Spleen (tissue), 7 donors: ENCODE measurements around the gene TCF12.

Source experiments
- POLR2A ChIP-seq, 3 donors: fragments of 450-650 bp; IDR thresholded peaks; one replicate each; pipeline ENCODE4 v1.5.1; 2017; ENCODE audit warnings: antibody characterized with exemption in 3 of 3, mild to moderate bottlenecking in 1 of 3
- POLR2AphosphoS5 ChIP-seq, 3 donors: sonication (generic); formaldehyde crosslinking; IDR thresholded peaks; one replicate each; pipeline ENCODE4 v1.5.1; 2017; ENCODE audit warnings: antibody characterized with exemption in 3 of 3
- TF ChIP-seq, protein P1 (sequence below), 11 experiments: fragments of 200-600 bp in 7 of 11; fragments of 450-650 bp in 4 of 11; sonication (generic) in 4 of 11; IDR thresholded peaks in 8 of 11; conservative IDR thresholded peaks in 3 of 11; 1 replicate in 7 of 11; 2 replicates in 4 of 11; pipeline versions ENCODE4 v1.4.0 to v1.8.0; 2016 to 2021; ENCODE audit warnings: antibody characterized with exemption in 11 of 11, inconsistent platforms in 4 of 11, mild to moderate bottlenecking in 1 of 11
- donor health status: DM: no; HTN: no; CAD: no; lungs with moderate emphysema.
- donor health status: DM: no; HTN: no; CAD: no.
- donor health status: DM: no; HTN: no; CAD: no.

DNA sequence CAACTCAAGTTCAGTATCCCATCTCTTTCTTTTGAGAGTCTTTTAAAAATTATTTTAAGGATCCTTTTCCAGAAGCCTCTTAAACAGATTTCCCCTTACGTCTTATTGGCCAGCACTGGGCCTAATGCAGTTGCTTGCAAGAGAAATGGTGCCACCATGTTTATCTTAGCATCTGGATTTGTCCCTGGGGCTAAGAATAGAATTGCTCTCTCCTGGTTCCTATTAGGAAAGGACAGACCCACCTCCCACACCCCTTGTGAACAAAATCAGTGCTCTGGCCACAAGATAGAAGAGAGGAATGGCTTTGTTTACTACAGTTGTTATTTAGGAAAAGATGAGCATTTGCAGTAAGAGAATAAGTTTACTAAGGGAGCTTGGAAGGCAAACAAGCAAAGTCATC is 329.6 kb downstream of the TCF12 start:
- TF ChIP-seq, protein P1, sequence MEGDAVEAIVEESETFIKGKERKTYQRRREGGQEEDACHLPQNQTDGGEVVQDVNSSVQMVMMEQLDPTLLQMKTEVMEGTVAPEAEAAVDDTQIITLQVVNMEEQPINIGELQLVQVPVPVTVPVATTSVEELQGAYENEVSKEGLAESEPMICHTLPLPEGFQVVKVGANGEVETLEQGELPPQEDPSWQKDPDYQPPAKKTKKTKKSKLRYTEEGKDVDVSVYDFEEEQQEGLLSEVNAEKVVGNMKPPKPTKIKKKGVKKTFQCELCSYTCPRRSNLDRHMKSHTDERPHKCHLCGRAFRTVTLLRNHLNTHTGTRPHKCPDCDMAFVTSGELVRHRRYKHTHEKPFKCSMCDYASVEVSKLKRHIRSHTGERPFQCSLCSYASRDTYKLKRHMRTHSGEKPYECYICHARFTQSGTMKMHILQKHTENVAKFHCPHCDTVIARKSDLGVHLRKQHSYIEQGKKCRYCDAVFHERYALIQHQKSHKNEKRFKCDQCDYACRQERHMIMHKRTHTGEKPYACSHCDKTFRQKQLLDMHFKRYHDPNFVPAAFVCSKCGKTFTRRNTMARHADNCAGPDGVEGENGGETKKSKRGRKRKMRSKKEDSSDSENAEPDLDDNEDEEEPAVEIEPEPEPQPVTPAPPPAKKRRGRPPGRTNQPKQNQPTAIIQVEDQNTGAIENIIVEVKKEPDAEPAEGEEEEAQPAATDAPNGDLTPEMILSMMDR (IDR thresholded peaks at IDR 0.05 in 8 of 11, conservative IDR thresholded peaks at IDR 0.05 in 3 of 11) = no peak
- no peak for TF ChIP-seq POLR2AphosphoS5 (IDR thresholded peaks at IDR 0.05)
- TF ChIP-seq POLR2A (IDR thresholded peaks at IDR 0.05) = no peak
